GM12875 (cell line): Measurements from ENCODE around the gene RNASE7.
"Not testable (repeated sequence)": the region's sequence is repeated elsewhere in the genome, so short reads cannot be mapped to it uniquely, and the experiment has no call there.

Source experiments
- H3K4me3 ChIP-seq: one replicate; pipeline ENCODE4 v1.5.1; 2011; ENCODE audit warnings: low read depth, low read length, control low read depth
- TF ChIP-seq, protein P1 (sequence below): IDR thresholded peaks from 2 replicates; pipeline ENCODE4 v1.5.1; 2011; ENCODE audit warnings: low read depth, mild to moderate bottlenecking, control low read depth, inconsistent platforms, low read length, moderate library complexity, borderline replicate concordance; ENCODE audit not compliant: insufficient read depth

Gene RNASE7

GRCh38 chr14:20999591-20999990 lies 42.6 kb upstream of the RNASE7 start:
- TF ChIP-seq, protein P1, sequence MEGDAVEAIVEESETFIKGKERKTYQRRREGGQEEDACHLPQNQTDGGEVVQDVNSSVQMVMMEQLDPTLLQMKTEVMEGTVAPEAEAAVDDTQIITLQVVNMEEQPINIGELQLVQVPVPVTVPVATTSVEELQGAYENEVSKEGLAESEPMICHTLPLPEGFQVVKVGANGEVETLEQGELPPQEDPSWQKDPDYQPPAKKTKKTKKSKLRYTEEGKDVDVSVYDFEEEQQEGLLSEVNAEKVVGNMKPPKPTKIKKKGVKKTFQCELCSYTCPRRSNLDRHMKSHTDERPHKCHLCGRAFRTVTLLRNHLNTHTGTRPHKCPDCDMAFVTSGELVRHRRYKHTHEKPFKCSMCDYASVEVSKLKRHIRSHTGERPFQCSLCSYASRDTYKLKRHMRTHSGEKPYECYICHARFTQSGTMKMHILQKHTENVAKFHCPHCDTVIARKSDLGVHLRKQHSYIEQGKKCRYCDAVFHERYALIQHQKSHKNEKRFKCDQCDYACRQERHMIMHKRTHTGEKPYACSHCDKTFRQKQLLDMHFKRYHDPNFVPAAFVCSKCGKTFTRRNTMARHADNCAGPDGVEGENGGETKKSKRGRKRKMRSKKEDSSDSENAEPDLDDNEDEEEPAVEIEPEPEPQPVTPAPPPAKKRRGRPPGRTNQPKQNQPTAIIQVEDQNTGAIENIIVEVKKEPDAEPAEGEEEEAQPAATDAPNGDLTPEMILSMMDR: no peak
- no peak overlapping the region for H3K4me3 ChIP-seq

DNA sequence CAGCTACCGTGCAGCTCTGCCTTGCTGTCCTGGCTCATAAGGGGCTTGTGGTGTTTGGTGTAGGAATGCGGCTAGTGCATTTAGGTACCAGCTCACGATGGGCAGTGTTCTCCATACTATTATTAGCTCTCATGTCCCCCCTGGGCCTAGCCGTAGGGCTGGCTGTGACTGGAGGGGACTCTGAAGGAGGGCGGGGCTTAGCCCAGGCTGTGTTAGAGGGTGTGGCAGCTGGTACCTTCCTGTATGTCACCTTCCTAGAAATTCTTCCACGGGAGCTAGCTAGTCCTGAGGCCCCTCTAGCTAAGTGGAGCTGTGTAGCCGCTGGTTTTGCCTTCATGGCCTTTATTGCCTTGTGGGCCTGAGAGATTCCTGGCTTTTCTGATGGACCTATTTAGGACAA lies 40.9 kb upstream of the RNASE7 start:
- TF ChIP-seq, protein P1: no peak
- no peak overlapping the region for H3K4me3 ChIP-seq

GRCh38 chr14:21003788-21004346 lies 38.3 kb upstream of the RNASE7 start:
- TF ChIP-seq, protein P1: no peak
- H3K4me3 ChIP-seq: no peak overlapping the region

GRCh38 chr14:21009721-21010120 lies 32.4 kb upstream of the RNASE7 start:
- not testable (repeated sequence) for H3K4me3 ChIP-seq

- TF ChIP-seq, protein P1: no peak
- H3K4me3 ChIP-seq: no peak overlapping the region
Observed at GRCh38 chr14:21011136-21011535, 31.0 kb upstream of the RNASE7 start.

- TF ChIP-seq, protein P1: peak; percentile 84
- no peak overlapping the region for H3K4me3 ChIP-seq
Observed at GRCh38 chr14:21014761-21015190, 27.4 kb upstream of the RNASE7 start.

DNA sequence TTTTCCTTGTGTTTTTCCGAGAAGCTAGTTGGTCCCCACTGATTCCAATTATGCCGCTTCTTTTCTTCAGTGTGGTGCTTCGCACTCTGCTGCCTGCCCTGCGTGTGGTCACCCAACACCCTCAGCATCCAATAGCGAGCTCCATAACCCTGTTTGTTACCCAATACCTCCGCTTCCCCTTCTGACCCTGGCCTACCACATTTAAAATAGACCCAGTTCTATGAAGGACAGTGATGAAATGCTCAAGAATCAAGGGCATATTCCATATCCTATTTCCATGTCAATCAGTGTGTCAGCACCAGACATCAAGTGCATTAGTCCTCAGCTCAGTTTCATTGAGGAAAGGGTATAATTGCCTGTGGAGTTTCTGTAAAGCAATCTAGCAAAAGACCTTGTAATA lies 26.9 kb upstream of the RNASE7 start:
- H3K4me3 ChIP-seq: no peak overlapping the region
- TF ChIP-seq, protein P1: no peak
